OCI-LY1 (cell line): ENCODE data around the gene ZFYVE16.

Experiments used
- EZH2 ChIP-seq: fragments of 200-600 bp; sonication (generic), shearing (Covaris generic); IDR thresholded peaks from 2 replicates; pipeline ENCODE4 v1.8.0; 2017; ENCODE audit warnings: borderline replicate concordance, mixed run types, mild to moderate bottlenecking, antibody characterized with exemption, low read length, moderate library complexity, mixed read lengths
- TF ChIP-seq, protein P1 (sequence below): fragments of 200-600 bp; sonication (generic), shearing (Covaris generic); IDR thresholded peaks from 2 replicates; pipeline ENCODE4 v1.5.1; 2017; ENCODE audit warnings: mild to moderate bottlenecking, antibody characterized with exemption, low read length, moderate library complexity, mixed read lengths

DNA sequence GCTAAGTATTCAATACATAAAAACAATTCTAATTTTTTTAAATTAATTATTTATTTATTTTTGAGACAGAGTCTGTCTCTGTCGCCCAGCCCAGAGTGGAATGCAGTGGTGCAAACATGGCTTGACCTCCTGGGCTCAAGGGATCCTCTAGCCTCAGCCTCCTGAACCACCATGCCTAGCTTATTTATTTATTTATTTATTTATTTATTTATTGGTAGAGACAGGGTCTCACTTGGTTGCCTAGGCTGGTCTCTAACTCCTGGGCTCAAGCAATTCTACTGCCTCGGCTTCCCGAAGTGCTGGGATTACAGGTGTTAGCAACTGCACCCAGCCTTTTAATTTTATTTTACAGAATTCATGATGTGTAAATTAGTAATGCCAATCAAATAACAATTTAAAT is 33.7 kb upstream of the ZFYVE16 start:
- TF ChIP-seq, protein P1, sequence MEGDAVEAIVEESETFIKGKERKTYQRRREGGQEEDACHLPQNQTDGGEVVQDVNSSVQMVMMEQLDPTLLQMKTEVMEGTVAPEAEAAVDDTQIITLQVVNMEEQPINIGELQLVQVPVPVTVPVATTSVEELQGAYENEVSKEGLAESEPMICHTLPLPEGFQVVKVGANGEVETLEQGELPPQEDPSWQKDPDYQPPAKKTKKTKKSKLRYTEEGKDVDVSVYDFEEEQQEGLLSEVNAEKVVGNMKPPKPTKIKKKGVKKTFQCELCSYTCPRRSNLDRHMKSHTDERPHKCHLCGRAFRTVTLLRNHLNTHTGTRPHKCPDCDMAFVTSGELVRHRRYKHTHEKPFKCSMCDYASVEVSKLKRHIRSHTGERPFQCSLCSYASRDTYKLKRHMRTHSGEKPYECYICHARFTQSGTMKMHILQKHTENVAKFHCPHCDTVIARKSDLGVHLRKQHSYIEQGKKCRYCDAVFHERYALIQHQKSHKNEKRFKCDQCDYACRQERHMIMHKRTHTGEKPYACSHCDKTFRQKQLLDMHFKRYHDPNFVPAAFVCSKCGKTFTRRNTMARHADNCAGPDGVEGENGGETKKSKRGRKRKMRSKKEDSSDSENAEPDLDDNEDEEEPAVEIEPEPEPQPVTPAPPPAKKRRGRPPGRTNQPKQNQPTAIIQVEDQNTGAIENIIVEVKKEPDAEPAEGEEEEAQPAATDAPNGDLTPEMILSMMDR: no peak
- TF ChIP-seq EZH2: no peak
